K562 (cell line): ENCODE results near the gene GABRP. TPM values are rescaled to one million over a fixed set of nuclear protein-coding genes. Genes with fewer than 3 reads are reported as not detected.

ENCODE experiments used
- ATAC-seq: fragments of 200-7000 bp; cut with Tn5 transposase; 3 replicates; pipeline ENCODE4 v1.9.1; 2020; ENCODE audit warnings: moderate library complexity
- BruUV-seq: library from RNA; stranded (reverse); fragments of 400-500 nt; replicated peaks from 2 replicates; lab custom pipeline; 2021; lab: Mats Ljungman, UMichigan
- CTCF ChIA-PET: fragments of 300-600 bp; formaldehyde crosslinking; extraction: SDS; loops from one replicate; lab custom pipeline; 2021; ENCODE audit warnings: low intra/inter-chr PET ratio; lab: Yijun Ruan, JAX
- POLR2A ChIA-PET: fragments of 300-600, 350-650 bp; sonication (Branson Sonifier 250); formaldehyde crosslinking; extraction: SDS; loops from one replicate; lab custom pipeline; 2021; ENCODE audit warnings: antibody characterized with exemption, inconsistent platforms; lab: Yijun Ruan, JAX
- DNase-seq, 4 experiments: peaks; one replicate each; pipeline versions ENCODE4 v3.0.0 to v3.0.0-alpha.2; 2011 to 2018; ENCODE audit warnings: low spot score in 3 of 4, mixed read lengths in 3 of 4; ENCODE audit errors: extremely low read depth in 1 of 4
- FAIRE-seq: peaks from 2 replicates; lab custom pipeline; 2011; peaks lifted over from hg19 to GRCh38; lab: Jason Lieb, UNC
- H2AFZ ChIP-seq: 2 replicates; pipeline ENCODE4 v1.6.0; 2011; ENCODE audit warnings: low read depth, low read length, control low read depth, inconsistent platforms
- H3K27ac ChIP-seq: fragments of 200-600 bp; 3 replicates; pipeline ENCODE4 v1.8.0; 2011; ENCODE audit warnings: low read depth, mild to moderate bottlenecking, control low read depth, inconsistent platforms, low read length, moderate library complexity, mixed read lengths; ENCODE audit errors: extremely low read depth
- H3K27me3 ChIP-seq, 2 experiments: fragments of 300-600 bp in 1 of 2; 2 replicates in 1 of 2; 3 replicates in 1 of 2; pipeline versions ENCODE4 v1.6.0 to v1.8.0; 2011; ENCODE audit warnings: inconsistent platforms in 2 of 2, low read length in 2 of 2, mild to moderate bottlenecking in 1 of 2, mixed read lengths in 1 of 2, moderate library complexity in 1 of 2; ENCODE audit not compliant: control insufficient read depth in 2 of 2, insufficient read depth in 2 of 2
- H3K36me3 ChIP-seq: fragments of 300-600 bp; 3 replicates; pipeline ENCODE4 v1.8.0; 2011; ENCODE audit warnings: mild to moderate bottlenecking, low read length, inconsistent platforms; ENCODE audit not compliant: control insufficient read depth, insufficient read depth
- H3K4me1 ChIP-seq, 2 experiments: fragments of 200-600 bp in 1 of 2; replicated peaks in 1 of 2; 2 replicates in 1 of 2; 3 replicates in 1 of 2; pipeline versions ENCODE4 v1.5.1 to v1.8.0; 2011; ENCODE audit warnings: inconsistent platforms in 2 of 2, low read length in 2 of 2, mild to moderate bottlenecking in 1 of 2, mixed read lengths in 1 of 2, moderate library complexity in 1 of 2; ENCODE audit not compliant: control insufficient read depth in 2 of 2, insufficient read depth in 2 of 2
- H3K4me2 ChIP-seq: 2 replicates; pipeline ENCODE4 v1.6.1; 2011; ENCODE audit warnings: low read length, control low read depth, inconsistent platforms, mixed read lengths; ENCODE audit not compliant: insufficient read depth
- H3K4me3 ChIP-seq: fragments of 200-600 bp; sonication (generic), shearing (Covaris generic); 2 replicates; pipeline ENCODE4 v1.5.1; 2016; ENCODE audit warnings: control low read depth, inconsistent platforms
- H3K79me2 ChIP-seq: fragments of 200-600 bp; 3 replicates; pipeline ENCODE4 v1.8.0; 2011; ENCODE audit warnings: low read length, inconsistent platforms; ENCODE audit not compliant: control insufficient read depth, insufficient read depth
- H3K9ac ChIP-seq, 2 experiments: 2 replicates each; pipeline versions ENCODE4 v1.6.0 to v1.6.1; 2011; ENCODE audit warnings: low read depth in 2 of 2, low read length in 2 of 2, control low read depth in 1 of 2, inconsistent platforms in 1 of 2, mild to moderate bottlenecking in 1 of 2, mixed read lengths in 1 of 2; ENCODE audit not compliant: insufficient read depth in 1 of 2
- H3K9me1 ChIP-seq: one replicate; pipeline ENCODE4 v1.6.0; 2011; ENCODE audit warnings: inconsistent platforms, mild to moderate bottlenecking, low read length, moderate library complexity; ENCODE audit not compliant: control insufficient read depth, insufficient read depth
- H3K9me3 ChIP-seq: replicated peaks from 2 replicates; pipeline ENCODE4 v1.5.1; 2011; ENCODE audit warnings: low read depth, low read length, inconsistent platforms; ENCODE audit not compliant: control insufficient read depth, insufficient read depth
- H4K20me1 ChIP-seq: replicated peaks from 2 replicates; pipeline ENCODE4 v1.6.1; 2011; ENCODE audit warnings: low read length, inconsistent platforms, mixed read lengths; ENCODE audit not compliant: control insufficient read depth, insufficient read depth
- CXXC5 ChIP-seq: fragments of 250-450 bp; sonication (Bioruptor Pico); IDR thresholded peaks from 2 replicates; pipeline ENCODE4 v1.8.0; 2022; ENCODE audit warnings: inconsistent platforms, mild to moderate bottlenecking, moderate library complexity
- NFE2 ChIP-seq: IDR thresholded peaks from 2 replicates; pipeline ENCODE4 v1.6.1; 2014; ENCODE audit warnings: antibody characterized with exemption, low read depth
- ZNF239 ChIP-seq: fragments of 250-450 bp; sonication (Bioruptor Pico); IDR thresholded peaks from 2 replicates; pipeline ENCODE4 v1.4.0; 2020; ENCODE audit warnings: mild to moderate bottlenecking
- whole genome bisulfite sequencing: fragments of 100-300 bp; shearing (Covaris generic); methylation state at CpG from one replicate; pipeline ENCODE4 v1.1.6; 2016; ENCODE audit warnings: low coverage, mixed read lengths; ENCODE audit not compliant: insufficient coverage; ENCODE audit errors: missing lambda C conversion rate; 5-methylcytosine and 5-hydroxymethylcytosine counted together
- in situ Hi-C: fragments of 300-500 bp; cut with MboI; formaldehyde crosslinking; loops from 4 replicates; pipeline ENCODE4 v1.15.0; 2018; ENCODE audit warnings: inconsistent platforms, mixed read lengths
- intact Hi-C: fragments of 100-400 bp; cut with micrococcal nuclease; formaldehyde crosslinking; loops from 2 replicates; pipeline ENCODE4 v1.14.2; 2022
- polyA plus RNA-seq, 8 experiments: library from polyadenylated mRNA; depleted of rRNA in 4 of 8; stranded (reverse) in 5 of 8; unstranded in 3 of 8; fragments of >200 nt; fragmentation: Nextera tagmentation in 2 of 8; fragmentation: Illumina TruSeq in 1 of 8; extraction: Ambion mirVana in 2 of 8; extraction: Trizol in 1 of 8; gene quantifications; 2 replicates each; pipeline versions ENCODE4 v1.2.1 to v1.2.3, GENCODE V29; 2011 to 2014; ENCODE audit warnings: inconsistent platforms in 1 of 8, missing spikeins in 1 of 8
- total RNA-seq, 7 experiments: library from RNA; depleted of rRNA in 6 of 7; stranded (reverse); fragments of >200 nt in 6 of 7; fragmentation: Illumina TruSeq in 2 of 7; extraction: Trizol in 2 of 7; gene quantifications; 2 replicates each; pipeline versions ENCODE4 v1.2.1 to v1.2.3, GENCODE V29; 2011 to 2021; ENCODE audit warnings: low replicate concordance in 1 of 7
- TF ChIP-seq, protein P1 (sequence below): sonication (generic); formaldehyde crosslinking; IDR thresholded peaks from 2 replicates; pipeline ENCODE4 v1.9.0; 2022; ENCODE audit warnings: mild to moderate bottlenecking, missing genetic modification reagents
- TF ChIP-seq, protein P2 (sequence below), 2 experiments: fragments of 450-650 bp; conservative IDR thresholded peaks; 2 replicates each; pipeline ENCODE4 v1.6.1; 2017; ENCODE audit warnings: mild to moderate bottlenecking in 2 of 2, moderate library complexity in 2 of 2
- TF ChIP-seq, protein P3 (sequence below): fragments of 250-450 bp; sonication (Bioruptor Pico); IDR thresholded peaks from 2 replicates; pipeline ENCODE4 v1.4.0; 2020

Gene GABRP
- total and polyA plus RNA-seq, 9 of the 15 experiments (the other 6 are each of a cell fraction or from before 2014, with no cell fraction given) = not detected

DNA sequence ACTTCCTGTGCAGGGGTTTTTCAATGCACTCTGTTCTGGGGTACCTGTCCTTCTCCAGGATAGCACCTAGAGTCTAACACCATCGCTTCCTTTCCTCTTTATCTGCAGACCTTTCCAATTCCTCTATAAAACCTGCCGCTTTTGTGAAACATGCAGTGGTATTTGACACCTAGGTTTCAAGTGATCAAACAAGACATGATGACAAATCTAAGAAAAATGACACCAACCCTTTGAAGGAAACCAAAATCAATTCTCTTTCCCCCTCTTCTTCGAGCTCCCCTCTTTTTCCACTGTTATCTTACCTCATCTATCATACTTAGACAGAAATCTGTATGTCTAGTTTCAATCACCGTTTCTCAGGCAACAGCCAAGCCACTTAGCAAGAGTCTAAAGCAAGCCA is 52.7 kb downstream of the GABRP start (continued):
- TF ChIP-seq, protein P1, sequence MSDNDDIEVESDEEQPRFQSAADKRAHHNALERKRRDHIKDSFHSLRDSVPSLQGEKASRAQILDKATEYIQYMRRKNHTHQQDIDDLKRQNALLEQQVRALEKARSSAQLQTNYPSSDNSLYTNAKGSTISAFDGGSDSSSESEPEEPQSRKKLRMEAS (CRISPR knock-in tag) = no peak

DNA sequence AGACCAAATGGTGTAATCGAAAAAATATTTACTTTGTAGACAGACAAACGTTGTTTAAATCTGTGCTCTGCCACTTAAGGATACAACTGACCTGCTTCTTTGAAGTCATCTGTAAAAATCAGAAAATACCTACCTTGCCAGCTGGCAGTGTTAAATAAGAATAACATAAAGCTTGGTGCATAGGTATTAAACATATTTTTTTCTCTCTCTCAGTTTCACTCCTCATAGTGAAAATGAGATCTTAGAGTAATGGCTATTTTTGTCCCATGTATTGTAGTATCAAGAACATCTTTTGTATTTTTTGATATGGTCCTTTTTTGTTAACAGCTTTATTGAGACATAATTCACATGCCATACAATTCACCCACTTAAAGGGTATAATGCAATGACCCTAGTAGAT is 60.3 kb downstream of the GABRP start:
- H3K36me3 ChIP-seq = no peaks in the 10 kb centered on the region
- intact Hi-C loops (no loop called here), in situ Hi-C loops (no loop called here)
- WGBS = 0% methylated on average over 2 of the region's 2 CpGs
- ChIA-PET CTCF (no interaction called here), POLR2A (no interaction called here)
- H3K4me1 ChIP-seq = no peaks in the 10 kb centered on the region
- no peak overlapping the region for H3K4me3 ChIP-seq
- no peak overlapping the region for H3K27ac ChIP-seq
- H3K27me3 ChIP-seq = no peaks in the 10 kb centered on the region
- DNase-seq (no peak), FAIRE-seq (no peak), ATAC-seq (no peak)
- no peak overlapping the region for H3K9ac ChIP-seq
- no TSS peak for BruUV-seq
- no peak overlapping the region for H2AFZ ChIP-seq
- H4K20me1 ChIP-seq = no peaks in the 10 kb centered on the region
- no peak for TF ChIP-seq CXXC5
- H3K79me2 ChIP-seq = no peaks in the 10 kb centered on the region
- no peak overlapping the region for H3K4me2 ChIP-seq
- H3K9me3 ChIP-seq = no peaks in the 10 kb centered on the region
- H3K9me1 ChIP-seq = no peaks in the 10 kb centered on the region

DNA sequence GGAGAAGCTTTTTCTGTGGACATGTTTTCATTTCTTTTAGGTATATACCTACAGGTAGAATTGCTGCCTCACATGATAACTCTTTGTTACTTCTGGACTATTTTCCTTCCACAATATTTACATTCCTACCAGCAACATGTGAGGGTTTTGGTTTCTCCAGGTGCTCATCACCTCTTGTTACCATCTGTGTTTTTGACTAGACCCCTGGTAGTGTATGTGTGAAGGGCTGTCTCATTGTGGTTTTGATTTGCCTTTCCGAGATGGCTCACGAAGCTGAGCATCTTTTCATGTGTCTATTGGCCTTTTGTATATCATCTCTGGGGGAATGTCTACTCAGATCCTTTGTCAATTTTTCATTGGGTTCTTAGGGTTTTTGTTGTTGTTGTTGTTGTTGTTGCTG is 61.1 kb downstream of the GABRP start:
- TF ChIP-seq ZNF239 (CRISPR knock-in tag) (no peak), NFE2 (no peak)
- TF ChIP-seq, protein P2, sequence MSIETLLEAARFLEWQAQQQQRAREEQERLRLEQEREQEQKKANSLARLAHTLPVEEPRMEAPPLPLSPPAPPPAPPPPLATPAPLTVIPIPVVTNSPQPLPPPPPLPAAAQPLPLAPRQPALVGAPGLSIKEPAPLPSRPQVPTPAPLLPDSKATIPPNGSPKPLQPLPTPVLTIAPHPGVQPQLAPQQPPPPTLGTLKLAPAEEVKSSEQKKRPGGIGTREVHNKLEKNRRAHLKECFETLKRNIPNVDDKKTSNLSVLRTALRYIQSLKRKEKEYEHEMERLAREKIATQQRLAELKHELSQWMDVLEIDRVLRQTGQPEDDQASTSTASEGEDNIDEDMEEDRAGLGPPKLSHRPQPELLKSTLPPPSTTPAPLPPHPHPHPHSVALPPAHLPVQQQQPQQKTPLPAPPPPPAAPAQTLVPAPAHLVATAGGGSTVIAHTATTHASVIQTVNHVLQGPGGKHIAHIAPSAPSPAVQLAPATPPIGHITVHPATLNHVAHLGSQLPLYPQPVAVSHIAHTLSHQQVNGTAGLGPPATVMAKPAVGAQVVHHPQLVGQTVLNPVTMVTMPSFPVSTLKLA (conservative IDR thresholded peaks at IDR 0.05) = no peak
- TF ChIP-seq, protein P3, sequence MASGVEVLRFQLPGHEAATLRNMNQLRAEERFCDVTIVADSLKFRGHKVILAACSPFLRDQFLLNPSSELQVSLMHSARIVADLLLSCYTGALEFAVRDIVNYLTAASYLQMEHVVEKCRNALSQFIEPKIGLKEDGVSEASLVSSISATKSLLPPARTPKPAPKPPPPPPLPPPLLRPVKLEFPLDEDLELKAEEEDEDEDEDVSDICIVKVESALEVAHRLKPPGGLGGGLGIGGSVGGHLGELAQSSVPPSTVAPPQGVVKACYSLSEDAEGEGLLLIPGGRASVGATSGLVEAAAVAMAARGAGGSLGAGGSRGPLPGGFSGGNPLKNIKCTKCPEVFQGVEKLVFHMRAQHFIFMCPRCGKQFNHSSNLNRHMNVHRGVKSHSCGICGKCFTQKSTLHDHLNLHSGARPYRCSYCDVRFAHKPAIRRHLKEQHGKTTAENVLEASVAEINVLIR (CRISPR knock-in tag) = no peak
- in situ Hi-C loops (no loop called here), intact Hi-C loops (no loop called here)
- Histone ChIP-seq H3K36me3 (no peaks in the 10 kb centered on the region), H3K27ac (no peak overlapping the region), H3K27me3 (no peaks in the 10 kb centered on the region), H3K4me3 (no peak overlapping the region), H4K20me1 (no peaks in the 10 kb centered on the region), H2AFZ (no peak overlapping the region), H3K9me1 (no peaks in the 10 kb centered on the region), H3K9me3 (no peaks in the 10 kb centered on the region), H3K79me2 (no peaks in the 10 kb centered on the region), H3K4me2 (no peak overlapping the region), H3K4me1 (no peaks in the 10 kb centered on the region), H3K9ac (no peak overlapping the region)
- no peak for FAIRE-seq
- CTCF ChIA-PET = no interaction called here
- 0% methylated on average over 2 of the region's 2 CpGs for WGBS
- BruUV-seq = no TSS peak
- POLR2A ChIA-PET = no interaction called here
- no peak for ATAC-seq
- no peak for DNase-seq
